ENCODE data around the gene MRPL58.

MRPL58 gene

GRCh38 chr17:75012096-75012345 lies 449 bp upstream of the MRPL58 start:
- TF ChIP-seq, protein P1, sequence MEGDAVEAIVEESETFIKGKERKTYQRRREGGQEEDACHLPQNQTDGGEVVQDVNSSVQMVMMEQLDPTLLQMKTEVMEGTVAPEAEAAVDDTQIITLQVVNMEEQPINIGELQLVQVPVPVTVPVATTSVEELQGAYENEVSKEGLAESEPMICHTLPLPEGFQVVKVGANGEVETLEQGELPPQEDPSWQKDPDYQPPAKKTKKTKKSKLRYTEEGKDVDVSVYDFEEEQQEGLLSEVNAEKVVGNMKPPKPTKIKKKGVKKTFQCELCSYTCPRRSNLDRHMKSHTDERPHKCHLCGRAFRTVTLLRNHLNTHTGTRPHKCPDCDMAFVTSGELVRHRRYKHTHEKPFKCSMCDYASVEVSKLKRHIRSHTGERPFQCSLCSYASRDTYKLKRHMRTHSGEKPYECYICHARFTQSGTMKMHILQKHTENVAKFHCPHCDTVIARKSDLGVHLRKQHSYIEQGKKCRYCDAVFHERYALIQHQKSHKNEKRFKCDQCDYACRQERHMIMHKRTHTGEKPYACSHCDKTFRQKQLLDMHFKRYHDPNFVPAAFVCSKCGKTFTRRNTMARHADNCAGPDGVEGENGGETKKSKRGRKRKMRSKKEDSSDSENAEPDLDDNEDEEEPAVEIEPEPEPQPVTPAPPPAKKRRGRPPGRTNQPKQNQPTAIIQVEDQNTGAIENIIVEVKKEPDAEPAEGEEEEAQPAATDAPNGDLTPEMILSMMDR (IDR thresholded peaks at IDR 0.05; ENCODE audit: low read depth, low read length, missing control alignments): no peak
- Histone ChIP-seq H3K27me3 (replicated peaks) (no peaks in the 10 kb centered on the region), H3K27ac (peak overlapping the region; percentile 67), H3K4me3 (ENCODE audit: low read depth, low read length) (peak overlapping the region; percentile 89), H3K36me3 (replicated peaks) (no peaks in the 10 kb centered on the region)
- DNase-seq: no peak
- in situ Hi-C loops (cut with HindIII; ENCODE audit: low pct_ligation_motif_present, low sequenced_read_pairs): no loop called here

DNA sequence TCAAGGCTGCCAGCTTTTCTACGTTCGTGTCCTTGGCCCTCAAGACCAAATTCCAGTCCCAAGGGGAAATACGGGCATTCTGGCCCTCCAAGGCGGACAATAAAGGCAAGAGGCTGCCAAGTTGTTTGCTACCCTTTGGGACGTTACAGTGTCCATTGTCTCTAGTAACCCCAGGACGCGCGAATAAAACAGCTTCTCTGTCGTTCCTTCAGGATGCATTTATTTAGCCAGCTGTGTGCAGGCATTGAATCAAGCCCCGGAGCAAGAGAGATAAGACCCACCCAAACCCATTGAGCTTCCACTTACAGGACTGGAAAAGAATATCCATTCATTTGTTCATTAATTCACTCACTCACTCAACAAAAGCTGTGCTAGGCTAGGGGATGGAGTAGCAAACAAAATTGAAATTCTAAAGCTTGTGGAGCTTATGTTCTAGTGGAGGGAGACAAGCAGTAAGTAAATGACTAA lies 656 bp downstream of the MRPL58 start:
- in situ Hi-C loops (cut with HindIII; ENCODE audit: low pct_ligation_motif_present, low sequenced_read_pairs): no loop called here
- TF ChIP-seq, protein P1 (IDR thresholded peaks at IDR 0.05; ENCODE audit: low read depth, low read length, missing control alignments): no peak
- DNase-seq: no peak
- Histone ChIP-seq H3K36me3 (replicated peaks) (no peaks in the 10 kb centered on the region), H3K27ac (peak overlapping the region; percentile 67), H3K4me3 (ENCODE audit: low read depth, low read length) (peak overlapping the region; percentile 89), H3K27me3 (replicated peaks) (no peaks in the 10 kb centered on the region)

DNA sequence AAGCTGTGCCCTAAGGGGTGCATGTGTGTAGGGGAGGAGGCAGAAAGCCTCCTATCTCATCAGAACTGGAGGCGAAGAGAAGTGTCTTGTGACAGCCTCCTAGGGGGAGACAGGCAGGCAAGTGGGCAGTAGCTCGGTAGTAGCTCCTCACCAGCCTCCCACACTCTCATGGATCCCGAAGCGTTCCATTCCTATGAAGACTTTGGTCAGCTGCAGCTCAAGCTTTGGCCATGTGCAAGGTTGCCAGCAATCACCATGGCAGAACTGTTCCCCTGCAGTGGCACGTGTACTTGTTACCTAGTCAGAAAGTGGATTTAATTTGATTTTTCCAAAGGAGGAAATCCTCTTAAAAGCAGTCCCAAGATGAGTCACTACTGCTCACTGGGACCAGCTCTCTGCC lies 6.7 kb downstream of the MRPL58 start:
- TF ChIP-seq, protein P1 (IDR thresholded peaks at IDR 0.05; ENCODE audit: low read depth, low read length, missing control alignments): no peak
- Histone ChIP-seq H3K4me3 (ENCODE audit: low read depth, low read length) (no peak overlapping the region), H3K27ac (no peak overlapping the region), H3K36me3 (replicated peaks) (peaks cover 13% of the 10 kb centered on the region), H3K27me3 (replicated peaks) (no peaks in the 10 kb centered on the region)
- in situ Hi-C loops (cut with HindIII; ENCODE audit: low pct_ligation_motif_present, low sequenced_read_pairs): no loop called here
- DNase-seq: no peak

DNA sequence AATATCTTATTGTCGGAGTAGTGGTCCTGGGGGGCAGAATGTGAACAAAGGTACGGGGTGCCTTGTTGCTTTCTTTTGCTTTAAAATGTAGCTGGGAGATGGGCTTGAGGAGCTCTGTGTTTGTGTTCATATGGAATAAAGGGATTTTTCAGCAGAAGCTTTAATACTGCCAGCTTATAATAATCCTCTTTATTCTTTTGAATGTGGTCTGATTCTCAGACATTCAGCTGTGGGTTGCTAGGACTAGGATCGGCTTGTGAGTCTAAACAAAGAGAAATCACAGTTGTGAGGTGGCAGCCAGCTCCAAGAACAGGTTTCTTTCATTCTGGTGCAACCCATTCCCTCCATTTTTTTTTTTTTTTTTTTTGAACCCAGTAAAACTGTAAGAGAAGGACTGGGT lies 7.2 kb downstream of the MRPL58 start:
- Histone ChIP-seq H3K4me3 (ENCODE audit: low read depth, low read length) (no peak overlapping the region), H3K27me3 (replicated peaks) (no peaks in the 10 kb centered on the region), H3K27ac (no peak overlapping the region), H3K36me3 (replicated peaks) (peaks cover 13% of the 10 kb centered on the region)
- no peak for DNase-seq
- in situ Hi-C loops (cut with HindIII; ENCODE audit: low pct_ligation_motif_present, low sequenced_read_pairs): no loop called here
- TF ChIP-seq, protein P1 (IDR thresholded peaks at IDR 0.05; ENCODE audit: low read depth, low read length, missing control alignments): no peak

- H3K4me3 ChIP-seq (ENCODE audit: low read depth, low read length): no peak overlapping the region
- H3K36me3 ChIP-seq (replicated peaks): peaks cover 13% of the 10 kb centered on the region
- no peak for DNase-seq
- in situ Hi-C loops (cut with HindIII; ENCODE audit: low pct_ligation_motif_present, low sequenced_read_pairs): no loop called here
- TF ChIP-seq, protein P1 (IDR thresholded peaks at IDR 0.05; ENCODE audit: low read depth, low read length, missing control alignments): no peak
- no peaks in the 10 kb centered on the region for H3K27me3 ChIP-seq (replicated peaks)
- no peak overlapping the region for H3K27ac ChIP-seq
Observed at GRCh38 chr17:75020331-75021110, 8.1 kb downstream of the MRPL58 start.

All from brain microvascular endothelial cell (primary cell).